ENCODE results near the gene LHFPL3. TPM values are rescaled to one million over a fixed set of nuclear protein-coding genes. Genes with fewer than 3 reads are reported as not detected.

The LHFPL3 gene
- total RNA-seq, 1 donor from 2014 or later = not detected

- peaks cover 7% of the 10 kb centered on the region for H3K9me3 Mint-ChIP-seq (ENCODE audit: low read depth)
- H3K36me3 Mint-ChIP-seq (ENCODE audit: insufficient read depth) = no peaks in the 10 kb centered on the region
- H3K27ac Mint-ChIP-seq = no peak overlapping the region
- H3K4me1 Mint-ChIP-seq (ENCODE audit: low read depth) = no peaks in the 10 kb centered on the region
- no peak overlapping the region for H3K4me3 Mint-ChIP-seq (ENCODE audit: low read depth)
- no peak for DNase-seq (ENCODE audit: low spot score, unreplicated experiment)
- peaks cover 38% of the 10 kb centered on the region for H3K27me3 Mint-ChIP-seq
- TF ChIP-seq CTCF (IDR thresholded peaks at IDR 0.05; ENCODE audit: unreplicated experiment) = no peak
Observed at GRCh38 chr7:104296900-104297299, 31.5 kb upstream of the LHFPL3 start.

GRCh38 chr7:104299323-104299722 lies 29.1 kb upstream of the LHFPL3 start:
- H3K4me3 Mint-ChIP-seq (ENCODE audit: low read depth) = no peak overlapping the region
- DNase-seq (ENCODE audit: low spot score, unreplicated experiment) = no peak

GRCh38 chr7:104299777-104300176 lies 28.6 kb upstream of the LHFPL3 start:
- no peaks in the 10 kb centered on the region for H3K36me3 Mint-ChIP-seq (ENCODE audit: insufficient read depth)
- H3K4me1 Mint-ChIP-seq (ENCODE audit: low read depth) = no peaks in the 10 kb centered on the region
- no peak for TF ChIP-seq CTCF (IDR thresholded peaks at IDR 0.05; ENCODE audit: unreplicated experiment)
- no peak overlapping the region for H3K27ac Mint-ChIP-seq
- peaks cover 3% of the 10 kb centered on the region for H3K9me3 Mint-ChIP-seq (ENCODE audit: low read depth)
- DNase-seq (ENCODE audit: low spot score, unreplicated experiment) = no peak
- H3K27me3 Mint-ChIP-seq = peaks cover 13% of the 10 kb centered on the region
- H3K4me3 Mint-ChIP-seq (ENCODE audit: low read depth) = no peak overlapping the region

More at GRCh38 chr7:104299323-104299722, 29.1 kb upstream of the LHFPL3 start:
- Mint-ChIP-seq H3K27me3 (peaks cover 15% of the 10 kb centered on the region), H3K36me3 (ENCODE audit: insufficient read depth) (no peaks in the 10 kb centered on the region), H3K4me1 (ENCODE audit: low read depth) (no peaks in the 10 kb centered on the region), H3K27ac (no peak overlapping the region), H3K9me3 (ENCODE audit: low read depth) (peaks cover 3% of the 10 kb centered on the region)
- no peak for TF ChIP-seq CTCF (IDR thresholded peaks at IDR 0.05; ENCODE audit: unreplicated experiment)

GRCh38 chr7:104306793-104307192 lies 21.6 kb upstream of the LHFPL3 start:
- no peak overlapping the region for H3K4me3 Mint-ChIP-seq (ENCODE audit: low read depth)
- H3K36me3 Mint-ChIP-seq (ENCODE audit: insufficient read depth) = no peaks in the 10 kb centered on the region
- no peak overlapping the region for H3K27ac Mint-ChIP-seq

GRCh38 chr7:104317948-104318629 lies 10.3 kb upstream of the LHFPL3 start:
- Mint-ChIP-seq H3K27ac (no peak overlapping the region), H3K36me3 (ENCODE audit: insufficient read depth) (no peaks in the 10 kb centered on the region), H3K4me3 (ENCODE audit: low read depth) (no peak overlapping the region), H3K4me1 (ENCODE audit: low read depth) (no peaks in the 10 kb centered on the region), H3K9me3 (ENCODE audit: low read depth) (peaks cover 17% of the 10 kb centered on the region), H3K27me3 (peaks cover 24% of the 10 kb centered on the region)
- DNase-seq (ENCODE audit: low spot score, unreplicated experiment) = no peak
- TF ChIP-seq CTCF (IDR thresholded peaks at IDR 0.05; ENCODE audit: unreplicated experiment) = no peak

More at GRCh38 chr7:104306793-104307192, 21.6 kb upstream of the LHFPL3 start:
- Mint-ChIP-seq H3K27me3 (no peaks in the 10 kb centered on the region), H3K4me1 (ENCODE audit: low read depth) (no peaks in the 10 kb centered on the region), H3K9me3 (ENCODE audit: low read depth) (no peaks in the 10 kb centered on the region)
- no peak for TF ChIP-seq CTCF (IDR thresholded peaks at IDR 0.05; ENCODE audit: unreplicated experiment)
- no peak for DNase-seq (ENCODE audit: low spot score, unreplicated experiment)
